DND-41 (cell line): ENCODE data around the gene ACSS3.

ENCODE experiments used
- CTCF ChIP-seq: IDR thresholded peaks from 2 replicates; pipeline ENCODE4 v1.5.1; 2012; ENCODE audit warnings: borderline replicate concordance, low read length, moderate library complexity, mild to moderate bottlenecking; ENCODE audit not compliant: poor library complexity, severe bottlenecking; ENCODE audit errors: extremely low read depth
- EZH2 ChIP-seq: IDR thresholded peaks from 3 replicates; pipeline ENCODE4 v1.6.1; 2012; ENCODE audit warnings: borderline replicate concordance, low read depth, mild to moderate bottlenecking, moderate library complexity, low read length, inconsistent platforms; ENCODE audit not compliant: severe bottlenecking

GRCh38 chr12:81174664-81175063 is 96.8 kb downstream of the ACSS3 start:
- TF ChIP-seq CTCF (no peak), EZH2 (no peak)
